IMR-90 (cell line): Measurements from ENCODE around the gene DDAH2. TPM values are rescaled to one million over a fixed set of nuclear protein-coding genes. Genes with fewer than 3 reads are reported as not detected.

Experiments
- ATAC-seq: fragments of 200-7000 bp; cut with Tn5 transposase; 2 replicates; pipeline ENCODE4 v1.9.1; 2020; ENCODE audit warnings: low read depth, mild to moderate bottlenecking, moderate library complexity
- BruUV-seq: library from RNA; stranded (reverse); fragments of 400-500 nt; replicated peaks from 2 replicates; lab custom pipeline; 2021; lab: Mats Ljungman, UMichigan
- CTCF ChIA-PET: fragments of 300-600 bp; formaldehyde crosslinking; extraction: SDS; loops from one replicate; lab custom pipeline; 2021; ENCODE audit warnings: antibody characterized with exemption; lab: Yijun Ruan, JAX
- POLR2A ChIA-PET: fragments of 300-600 bp; sonication (Branson Sonifier 250); formaldehyde crosslinking; loops from one replicate; lab custom pipeline; 2022; ENCODE audit warnings: antibody characterized with exemption; ENCODE audit not compliant: unreplicated experiment; lab: Charles Lee
- DNase-seq: peaks from one replicate; pipeline ENCODE4 v3.0.0; 2013
- H2AFZ ChIP-seq: replicated peaks from 2 replicates; pipeline ENCODE3; 2013; ENCODE audit warnings: low read length, mild to moderate bottlenecking; ENCODE audit not compliant: poor library complexity
- H2AK5ac ChIP-seq: 2 replicates; pipeline ENCODE4 v1.6.1; 2013; ENCODE audit warnings: low read depth, low read length, inconsistent platforms
- H2AK9ac ChIP-seq: replicated peaks from 2 replicates; pipeline ENCODE3; 2013; ENCODE audit warnings: mild to moderate bottlenecking, low read depth, low read length, moderate library complexity; ENCODE audit not compliant: poor library complexity
- H2BK120ac ChIP-seq: 2 replicates; pipeline ENCODE4 v1.6.1; 2013; ENCODE audit warnings: low read depth, low read length, inconsistent platforms
- H2BK15ac ChIP-seq: 3 replicates; pipeline ENCODE4 v1.6.1; 2013; ENCODE audit warnings: low read depth, low read length, inconsistent platforms
- H2BK20ac ChIP-seq: 2 replicates; pipeline ENCODE4 v1.6.1; 2013; ENCODE audit warnings: low read depth, mild to moderate bottlenecking, inconsistent platforms, low read length, moderate library complexity
- H2BK5ac ChIP-seq: 2 replicates; pipeline ENCODE4 v1.6.1; 2013; ENCODE audit warnings: mild to moderate bottlenecking, low read depth, low read length, inconsistent platforms; ENCODE audit not compliant: poor library complexity, severe bottlenecking
- H3K14ac ChIP-seq: replicated peaks from 2 replicates; pipeline ENCODE4 v1.6.1; 2013; ENCODE audit warnings: low read depth, low read length, inconsistent platforms
- H3K18ac ChIP-seq: 2 replicates; pipeline ENCODE4 v1.6.1; 2013; ENCODE audit warnings: low read depth, low read length, control low read depth
- H3K23ac ChIP-seq: 2 replicates; pipeline ENCODE4 v1.6.1; 2013; ENCODE audit warnings: low read depth, low read length, inconsistent platforms
- H3K27ac ChIP-seq: 2 replicates; pipeline ENCODE4 v1.5.1; 2013; ENCODE audit warnings: mild to moderate bottlenecking, control low read depth, low read length; ENCODE audit not compliant: insufficient read depth
- H3K27me3 ChIP-seq: 2 replicates; pipeline ENCODE4 v1.6.1; 2013; ENCODE audit warnings: low read length; ENCODE audit not compliant: control insufficient read depth, insufficient read depth
- H3K36me3 ChIP-seq: 2 replicates; pipeline ENCODE4 v1.6.1; 2013; ENCODE audit warnings: low read length, mixed read lengths; ENCODE audit not compliant: control insufficient read depth, insufficient read depth
- H3K4ac ChIP-seq: 2 replicates; pipeline ENCODE4 v1.6.1; 2013; ENCODE audit warnings: low read depth, low read length, inconsistent platforms
- H3K4me1 ChIP-seq: 2 replicates; pipeline ENCODE4 v1.6.1; 2013; ENCODE audit warnings: low read length, mixed read lengths; ENCODE audit not compliant: control insufficient read depth, insufficient read depth
- H3K4me2 ChIP-seq: 2 replicates; pipeline ENCODE4 v1.6.1; 2013; ENCODE audit warnings: low read depth, mild to moderate bottlenecking, control low read depth, low read length, moderate library complexity
- H3K4me3 ChIP-seq: 2 replicates; pipeline ENCODE4 v1.5.1; 2013; ENCODE audit warnings: low read depth, mild to moderate bottlenecking, control low read depth, low read length, moderate library complexity; ENCODE audit not compliant: insufficient read depth
- H3K56ac ChIP-seq: 2 replicates; pipeline ENCODE4 v1.6.1; 2013; ENCODE audit warnings: low read length, inconsistent platforms; ENCODE audit not compliant: insufficient read depth; ENCODE audit errors: extremely low read depth
- H3K79me1 ChIP-seq, 2 experiments: 2 replicates each; pipeline ENCODE4 v1.6.1; 2013; ENCODE audit warnings: low read length in 2 of 2, inconsistent platforms in 1 of 2, low read depth in 1 of 2
- H3K9ac ChIP-seq: 2 replicates; pipeline ENCODE4 v1.6.1; 2013; ENCODE audit warnings: low read depth, low read length, control low read depth
- H3K9me1 ChIP-seq: 2 replicates; pipeline ENCODE4 v1.6.1; 2013; ENCODE audit warnings: low read length, inconsistent platforms; ENCODE audit not compliant: insufficient read depth
- H3K9me3 ChIP-seq: 2 replicates; pipeline ENCODE4 v1.6.1; 2013; ENCODE audit warnings: low read length; ENCODE audit not compliant: control insufficient read depth, insufficient read depth
- H4K20me1 ChIP-seq: 2 replicates; pipeline ENCODE4 v1.6.1; 2013; ENCODE audit warnings: low read length, inconsistent platforms; ENCODE audit not compliant: insufficient read depth
- H4K5ac ChIP-seq: 2 replicates; pipeline ENCODE4 v1.6.1; 2013; ENCODE audit warnings: mild to moderate bottlenecking, low read depth, low read length, control low read depth
- H4K8ac ChIP-seq, 2 experiments: 2 replicates each; pipeline ENCODE4 v1.6.1; 2013; ENCODE audit warnings: low read depth in 2 of 2, low read length in 2 of 2, control low read depth in 1 of 2, inconsistent platforms in 1 of 2
- H4K91ac ChIP-seq: 2 replicates; pipeline ENCODE4 v1.6.1; 2013; ENCODE audit warnings: low read depth, low read length, inconsistent platforms; ENCODE audit not compliant: insufficient read depth
- CHD1 ChIP-seq: IDR thresholded peaks from 2 replicates; pipeline ENCODE4 v1.6.1; 2012; ENCODE audit warnings: low read depth, low read length, improper control_type of control experiment
- FOS ChIP-seq: fragments of 150-350 bp; IDR thresholded peaks from 2 replicates; pipeline ENCODE4 v1.6.1; 2016; ENCODE audit warnings: low read depth, low read length
- MAZ ChIP-seq: IDR thresholded peaks from 2 replicates; pipeline ENCODE4 v1.6.1; 2012; ENCODE audit warnings: low read depth, mild to moderate bottlenecking, low read length, improper control_type of control experiment, moderate library complexity, borderline replicate concordance
- POLR2A ChIP-seq: IDR thresholded peaks from 2 replicates; pipeline ENCODE4 v1.6.1; 2012; ENCODE audit warnings: mild to moderate bottlenecking, low read depth, low read length
- SMC3 ChIP-seq: fragments of 150-350 bp; IDR thresholded peaks from 2 replicates; pipeline ENCODE4 v1.6.1; 2016; ENCODE audit warnings: low read depth, mild to moderate bottlenecking, antibody characterized with exemption, low read length, moderate library complexity
- WGBS, 2 experiments: methylation state at CpG; one replicate each; pipeline versions ENCODE4 v1.1.5 to v1.1.7; 2013; ENCODE audit warnings: missing lambda C conversion rate in 2 of 2; ENCODE audit not compliant: insufficient read length in 1 of 2; ENCODE audit errors: extremely low coverage in 2 of 2; 5-methylcytosine and 5-hydroxymethylcytosine counted together
- dilution Hi-C: fragments of 300-500 bp; cut with HindIII; formaldehyde crosslinking; loops from one replicate; pipeline ENCODE4 v1.14.3; 2018; ENCODE audit warnings: low sequenced_read_pairs; ENCODE audit not compliant: unreplicated experiment
- in situ Hi-C: fragments of 300-500 bp; cut with MboI; formaldehyde crosslinking; loops from 3 replicates; pipeline ENCODE4 v1.14.3; 2019; ENCODE audit warnings: low sequenced_read_pairs, inconsistent platforms, mixed read lengths
- intact Hi-C: fragments of 100-400 bp; cut with micrococcal nuclease; formaldehyde crosslinking; loops from 2 replicates; pipeline ENCODE4 v1.10.0; 2022
- polyA plus RNA-seq, 3 experiments: library from polyadenylated mRNA; depleted of rRNA; stranded (reverse); fragments of >200 nt; gene quantifications; 2 replicates each; pipeline ENCODE4 v1.2.3, GENCODE V29; 2012; ENCODE audit warnings: low replicate concordance in 1 of 3
- total RNA-seq: library from RNA; depleted of rRNA; stranded (reverse); fragments of >200 nt; gene quantifications from 2 replicates; pipeline ENCODE4 v1.2.3, GENCODE V29; 2012
- TF ChIP-seq, protein P1 (sequence below): conservative IDR thresholded peaks from 2 replicates; pipeline ENCODE4 v1.5.1; 2012; ENCODE audit warnings: mild to moderate bottlenecking, low read depth, low read length, improper control_type of control experiment

DDAH2 gene
- total and polyA plus RNA-seq, 2 of the 4 experiments (the other 2 are of a cell fraction): 40.7 to 57.9 TPM

DNA sequence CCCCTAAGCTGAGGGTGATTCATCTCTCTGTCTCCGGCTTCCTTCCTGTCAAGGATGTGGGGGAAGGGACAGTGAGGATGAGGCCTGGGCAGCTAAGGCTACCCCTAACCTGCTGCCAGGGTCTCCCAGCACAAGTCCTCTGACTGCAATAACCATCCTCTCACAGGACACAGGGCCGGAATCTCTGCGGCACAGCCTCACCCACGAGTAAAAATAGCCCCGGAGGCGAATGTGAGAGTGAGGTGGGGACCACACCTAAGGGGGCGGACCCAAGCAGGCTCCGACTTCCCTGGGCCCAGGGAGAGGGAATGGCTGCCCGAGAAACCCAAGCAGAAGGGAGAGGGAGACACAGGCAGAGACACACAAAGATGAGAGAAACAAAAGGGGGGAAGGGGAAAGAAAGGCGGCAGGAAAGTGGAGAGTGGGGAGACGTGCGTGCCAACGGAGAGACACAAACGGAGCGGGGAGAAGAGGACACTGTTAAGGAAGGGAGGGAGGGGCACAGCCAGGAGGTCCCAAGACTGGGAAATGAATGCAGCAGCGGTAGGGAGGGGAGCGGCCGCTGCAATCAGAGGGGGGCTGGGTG is 5.8 kb upstream of the DDAH2 start:
- H2BK120ac ChIP-seq: peak overlapping the region; percentile 81
- H3K27me3 ChIP-seq: no peaks in the 10 kb centered on the region
- peaks cover 32% of the 10 kb centered on the region for H4K20me1 ChIP-seq
- 0% methylated on average over 5 of the region's 18 CpGs; no CpG with 5 or more reads in 1 of the 2 experiments for WGBS, 2 experiments
- intact Hi-C loops: no loop called here
- no TSS peak for BruUV-seq
- peak overlapping the region; percentile 66; the same call in 2 of the 3 replicates for H2BK15ac ChIP-seq
- peak overlapping the region; percentile 98 for H3K9ac ChIP-seq
- peak overlapping the region; percentile 94 for H3K27ac ChIP-seq
- H3K79me1 ChIP-seq: peaks cover 9 to 69% of the 10 kb centered on the region in 2 experiments; a peak in 3 of 4 replicates
- peak overlapping the region; percentile 99 for H3K23ac ChIP-seq
- peak overlapping the region; percentile 99 for H2BK5ac ChIP-seq
- H3K9me1 ChIP-seq: peaks cover 14% of the 10 kb centered on the region
- H2AK9ac ChIP-seq: peak overlapping the region; percentile 100
- H4K91ac ChIP-seq: peak overlapping the region; percentile 99
- H4K8ac ChIP-seq: peak overlapping the region; percentile 74 to 93
- peak overlapping the region; percentile 75 for H3K18ac ChIP-seq
- ChIA-PET POLR2A (interaction anchor here (0.6 kb wide), 1 partner anchor 166 kb away, joined by 7 read pairs; no protein-coding TSS in a partner anchor), CTCF (no interaction called here)
- peak overlapping the region; percentile 96 for H3K4me2 ChIP-seq
- peaks cover 18% of the 10 kb centered on the region for H3K4me1 ChIP-seq
- H2AFZ ChIP-seq: peak overlapping the region; percentile 77
- H3K9me3 ChIP-seq: no peaks in the 10 kb centered on the region
- peaks cover 30% of the 10 kb centered on the region for H3K36me3 ChIP-seq
- H3K4me3 ChIP-seq: peak overlapping the region; percentile 81
- peak overlapping the region; percentile 99 for H3K56ac ChIP-seq
- H3K4ac ChIP-seq: peak overlapping the region; percentile 98
- peak overlapping the region; percentile 22; the same call in 1 of the 2 replicates for H2BK20ac ChIP-seq
- peak overlapping the region; percentile 86 for H4K5ac ChIP-seq
- in situ Hi-C loops: no loop called here
- peak overlapping the region; percentile 98 for H2AK5ac ChIP-seq
- H3K14ac ChIP-seq: peak overlapping the region; percentile 98
- ATAC-seq (peak; percentile 13), DNase-seq (peak; percentile 59)
- dilution Hi-C loops: no loop called here
- TF ChIP-seq POLR2A (peak; percentile 37), MAZ (peak; percentile 22; the same call in 1 of the 2 replicates), SMC3 (no peak), FOS (0 out of 2 replicates have a peak, but pooled peaks have one; percentile 23), CHD1 (no peak)
- TF ChIP-seq, protein P1, sequence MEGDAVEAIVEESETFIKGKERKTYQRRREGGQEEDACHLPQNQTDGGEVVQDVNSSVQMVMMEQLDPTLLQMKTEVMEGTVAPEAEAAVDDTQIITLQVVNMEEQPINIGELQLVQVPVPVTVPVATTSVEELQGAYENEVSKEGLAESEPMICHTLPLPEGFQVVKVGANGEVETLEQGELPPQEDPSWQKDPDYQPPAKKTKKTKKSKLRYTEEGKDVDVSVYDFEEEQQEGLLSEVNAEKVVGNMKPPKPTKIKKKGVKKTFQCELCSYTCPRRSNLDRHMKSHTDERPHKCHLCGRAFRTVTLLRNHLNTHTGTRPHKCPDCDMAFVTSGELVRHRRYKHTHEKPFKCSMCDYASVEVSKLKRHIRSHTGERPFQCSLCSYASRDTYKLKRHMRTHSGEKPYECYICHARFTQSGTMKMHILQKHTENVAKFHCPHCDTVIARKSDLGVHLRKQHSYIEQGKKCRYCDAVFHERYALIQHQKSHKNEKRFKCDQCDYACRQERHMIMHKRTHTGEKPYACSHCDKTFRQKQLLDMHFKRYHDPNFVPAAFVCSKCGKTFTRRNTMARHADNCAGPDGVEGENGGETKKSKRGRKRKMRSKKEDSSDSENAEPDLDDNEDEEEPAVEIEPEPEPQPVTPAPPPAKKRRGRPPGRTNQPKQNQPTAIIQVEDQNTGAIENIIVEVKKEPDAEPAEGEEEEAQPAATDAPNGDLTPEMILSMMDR: no peak
